Measurements from ENCODE around the gene NXT2. TPM values are rescaled to one million over a fixed set of nuclear protein-coding genes. Genes with fewer than 3 reads are reported as not detected.
"Not testable (repeated sequence)": the region's sequence is repeated elsewhere in the genome, so short reads cannot be mapped to it uniquely, and the experiment has no call there.

NXT2 gene
- total and polyA plus RNA-seq, 5 donors from 2014 or later, result 7.4 to 18.0 (median 16.9) TPM

DNA sequence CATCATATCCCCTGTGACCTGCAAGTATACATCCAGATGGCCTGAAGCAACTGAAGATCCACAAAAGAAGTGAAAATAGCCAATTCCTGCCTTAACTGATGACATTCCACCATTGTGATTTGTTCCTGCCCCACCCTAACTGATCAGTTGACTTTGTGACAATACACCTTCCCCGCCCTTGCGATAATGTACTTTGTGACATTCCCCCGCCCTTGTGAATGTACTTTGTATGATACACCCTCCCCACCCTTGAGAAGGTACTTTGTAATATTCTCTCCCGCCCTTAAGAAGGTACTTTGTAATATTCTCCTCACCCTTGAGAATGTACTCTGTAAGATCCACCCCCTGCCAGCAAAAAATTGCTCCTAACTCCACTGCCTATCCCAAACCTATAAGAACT is 39.4 kb downstream of the NXT2 start:
- not testable (repeated sequence) for H3K4me1 ChIP-seq (ENCODE audit: control insufficient read depth, insufficient read depth, low read length, poor library complexity, severe bottlenecking); H3K4me3 Mint-ChIP-seq; H3K27me3 ChIP-seq (ENCODE audit: control insufficient read depth, insufficient read depth, low read length); H3K36me3 ChIP-seq (ENCODE audit: control insufficient read depth, insufficient read depth, low read length); H3K27ac ChIP-seq (ENCODE audit: insufficient read depth, low read length, poor library complexity, severe bottlenecking); H3K27me3 Mint-ChIP-seq; DNase-seq; H3K4me3 ChIP-seq (ENCODE audit: low read depth, low read length); ATAC-seq (ENCODE audit: low read depth in 2 of 2); H3K27ac Mint-ChIP-seq; H3K36me3 Mint-ChIP-seq; H3K4me1 Mint-ChIP-seq; H3K9me3 Mint-ChIP-seq; H3K9me3 ChIP-seq (ENCODE audit: control insufficient read depth in 2 of 2, low read length in 2 of 2)

DNA sequence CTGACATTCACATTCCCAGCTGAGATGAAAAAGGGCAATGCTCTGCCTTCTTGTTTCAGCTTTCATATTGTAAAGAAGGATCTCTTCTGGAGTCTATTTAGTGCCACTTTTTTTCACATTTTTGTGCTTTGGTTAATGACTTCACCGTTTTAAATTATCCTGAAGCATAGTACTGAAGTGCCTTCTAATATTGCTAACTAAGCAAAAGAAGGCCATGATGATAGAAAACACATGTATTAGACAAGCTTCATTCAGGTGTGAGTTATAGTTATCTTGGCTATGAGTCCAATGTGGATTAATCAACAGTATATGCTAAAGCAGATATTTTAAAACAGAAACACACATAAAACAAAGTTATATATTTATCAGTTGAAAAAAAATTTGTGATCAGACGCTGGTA is 40.4 kb downstream of the NXT2 start:
- DNase-seq, result no peak
- peaks cover 2% of the 10 kb centered on the region for H3K27me3 ChIP-seq (ENCODE audit: control insufficient read depth, insufficient read depth, low read length)
- H3K4me3 ChIP-seq (ENCODE audit: low read depth, low read length), result no peak overlapping the region
- H3K9me3 Mint-ChIP-seq, result peaks cover 0 to 5% (median 0%) of the 10 kb centered on the region in 7 donors
- no peaks in the 10 kb centered on the region for H3K36me3 ChIP-seq (ENCODE audit: control insufficient read depth, insufficient read depth, low read length)
- H3K36me3 Mint-ChIP-seq, result no peaks in the 10 kb centered on the region
- no peaks in the 10 kb centered on the region for H3K9me3 ChIP-seq (ENCODE audit: control insufficient read depth in 2 of 2, low read length in 2 of 2)
- ATAC-seq (ENCODE audit: low read depth in 2 of 2), result no peak
- no peak overlapping the region for H3K27ac ChIP-seq (ENCODE audit: insufficient read depth, low read length, poor library complexity, severe bottlenecking)
- H3K4me1 ChIP-seq (ENCODE audit: control insufficient read depth, insufficient read depth, low read length, poor library complexity, severe bottlenecking), result no peaks in the 10 kb centered on the region
- no peak overlapping the region for H3K27ac Mint-ChIP-seq
- no peaks in the 10 kb centered on the region for H3K4me1 Mint-ChIP-seq
- no peak overlapping the region for H3K4me3 Mint-ChIP-seq
- H3K27me3 Mint-ChIP-seq, result peaks cover 7% of the 10 kb centered on the region

DNA sequence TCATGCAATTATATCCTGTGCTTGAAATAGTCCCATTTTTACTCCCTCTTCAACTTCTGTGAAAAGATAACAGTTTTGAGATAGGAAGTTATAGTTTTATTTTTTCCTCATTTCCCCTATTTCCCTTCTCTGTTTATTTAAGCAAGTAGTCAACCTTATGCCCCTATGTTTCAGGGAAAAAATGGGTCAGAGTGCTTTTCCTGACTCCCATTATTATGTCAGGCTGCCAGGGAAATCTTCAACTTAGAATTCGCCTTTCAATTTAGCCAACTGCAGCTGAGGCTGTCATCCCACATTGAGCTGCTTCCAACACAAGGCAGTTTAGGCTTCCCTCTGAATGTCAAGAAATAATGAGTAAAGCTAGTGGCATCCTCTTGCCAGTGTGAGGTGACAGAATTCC is 42.3 kb downstream of the NXT2 start:
- Mint-ChIP-seq H3K27ac (no peak overlapping the region), H3K4me1 (no peaks in the 10 kb centered on the region), H3K27me3 (peaks cover 7% of the 10 kb centered on the region), H3K9me3 (peaks cover 0 to 5% (median 0%) of the 10 kb centered on the region in 7 donors), H3K36me3 (no peaks in the 10 kb centered on the region), H3K4me3 (no peak overlapping the region)
- Histone ChIP-seq H3K27me3 (ENCODE audit: control insufficient read depth, insufficient read depth, low read length) (peaks cover 2% of the 10 kb centered on the region), H3K4me3 (ENCODE audit: low read depth, low read length) (no peak overlapping the region), H3K36me3 (ENCODE audit: control insufficient read depth, insufficient read depth, low read length) (no peaks in the 10 kb centered on the region), H3K27ac (ENCODE audit: insufficient read depth, low read length, poor library complexity, severe bottlenecking) (no peak overlapping the region), H3K9me3 (ENCODE audit: control insufficient read depth in 2 of 2, low read length in 2 of 2) (no peaks in the 10 kb centered on the region), H3K4me1 (ENCODE audit: control insufficient read depth, insufficient read depth, low read length, poor library complexity, severe bottlenecking) (no peaks in the 10 kb centered on the region)
- DNase-seq (no peak), ATAC-seq (ENCODE audit: low read depth in 2 of 2) (no peak)

DNA sequence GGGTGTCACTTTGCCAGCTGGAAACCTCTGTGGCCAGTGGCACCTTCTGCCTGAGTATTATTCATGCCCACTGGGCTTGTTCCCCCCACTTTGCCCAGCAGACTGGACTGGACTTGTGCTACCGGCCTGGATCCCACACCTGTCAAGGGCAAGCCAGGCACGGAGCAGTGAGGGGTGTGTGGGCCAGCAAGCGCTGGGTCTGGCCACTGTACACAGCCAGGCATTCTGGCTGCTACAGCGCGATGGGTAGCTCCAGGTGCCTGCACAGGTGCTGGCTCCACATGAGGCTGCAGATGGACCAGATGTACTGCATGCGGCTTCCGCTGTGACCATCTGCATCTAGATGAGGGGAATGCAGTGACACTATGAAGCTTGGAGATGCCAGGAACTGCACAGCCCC is 48.8 kb downstream of the NXT2 start:
- Mint-ChIP-seq H3K4me1 (no peaks in the 10 kb centered on the region), H3K4me3 (no peak overlapping the region), H3K9me3 (no peaks in the 10 kb centered on the region), H3K27ac (no peak overlapping the region), H3K36me3 (no peaks in the 10 kb centered on the region), H3K27me3 (no peaks in the 10 kb centered on the region)
- ATAC-seq (ENCODE audit: low read depth in 2 of 2), result no peak
- Histone ChIP-seq H3K36me3 (ENCODE audit: control insufficient read depth, insufficient read depth, low read length) (no peaks in the 10 kb centered on the region), H3K4me1 (ENCODE audit: control insufficient read depth, insufficient read depth, low read length, poor library complexity, severe bottlenecking) (no peaks in the 10 kb centered on the region), H3K9me3 (ENCODE audit: control insufficient read depth in 2 of 2, low read length in 2 of 2) (no peaks in the 10 kb centered on the region), H3K27me3 (ENCODE audit: control insufficient read depth, insufficient read depth, low read length) (peaks cover 2% of the 10 kb centered on the region), H3K27ac (ENCODE audit: insufficient read depth, low read length, poor library complexity, severe bottlenecking) (no peak overlapping the region), H3K4me3 (ENCODE audit: low read depth, low read length) (no peak overlapping the region)
- DNase-seq, result no peak

DNA sequence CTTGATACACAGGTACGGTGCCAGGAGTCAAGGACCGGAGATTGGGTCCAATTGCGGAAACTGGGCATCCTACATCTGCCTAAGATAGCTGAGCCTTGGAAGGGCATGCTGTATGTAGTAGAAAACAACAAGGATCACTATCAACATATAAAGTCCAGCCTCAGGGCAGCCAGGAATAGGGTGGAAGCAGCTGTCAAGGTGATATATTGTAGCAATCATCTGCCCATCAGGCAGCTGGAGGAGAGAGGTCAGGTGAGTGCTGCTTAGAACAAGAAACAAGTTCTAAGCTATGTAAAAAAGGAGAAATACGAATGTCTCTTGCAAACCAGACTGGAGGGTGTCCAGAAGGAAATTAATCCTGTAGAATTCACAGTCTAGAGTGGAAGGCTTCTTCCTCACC is 53.5 kb downstream of the NXT2 start:
- no peaks in the 10 kb centered on the region for H3K4me1 Mint-ChIP-seq
- no peak overlapping the region for H3K27ac ChIP-seq (ENCODE audit: insufficient read depth, low read length, poor library complexity, severe bottlenecking)
- no peak overlapping the region for H3K4me3 Mint-ChIP-seq
- H3K4me3 ChIP-seq (ENCODE audit: low read depth, low read length), result no peak overlapping the region
- H3K36me3 ChIP-seq (ENCODE audit: control insufficient read depth, insufficient read depth, low read length), result no peaks in the 10 kb centered on the region
- H3K9me3 ChIP-seq (ENCODE audit: control insufficient read depth in 2 of 2, low read length in 2 of 2), result no peaks in the 10 kb centered on the region
- peaks cover 5% of the 10 kb centered on the region for H3K27me3 Mint-ChIP-seq
- H3K9me3 Mint-ChIP-seq, result no peaks in the 10 kb centered on the region
- ATAC-seq (ENCODE audit: low read depth in 2 of 2), result no peak
- no peaks in the 10 kb centered on the region for H3K36me3 Mint-ChIP-seq
- no peaks in the 10 kb centered on the region for H3K4me1 ChIP-seq (ENCODE audit: control insufficient read depth, insufficient read depth, low read length, poor library complexity, severe bottlenecking)
- no peaks in the 10 kb centered on the region for H3K27me3 ChIP-seq (ENCODE audit: control insufficient read depth, insufficient read depth, low read length)
- H3K27ac Mint-ChIP-seq, result no peak overlapping the region
- no peak for DNase-seq

Other genes starting within 250 kb of the NXT2 start
- gene GUCY2F, start 54.8 kb upstream of the NXT2 start, total RNA-seq, result not detected
- gene GUCY2F, start 54.8 kb upstream of the NXT2 start, polyA plus RNA-seq, result not detected
- not detected for gene KCNE5, start 88.3 kb downstream of the NXT2 start, total RNA-seq
- gene KCNE5, start 88.3 kb downstream of the NXT2 start, polyA plus RNA-seq, result not detected
- gene ACSL4, start 196.4 kb downstream of the NXT2 start, total RNA-seq, result 32.2 TPM
- 10 to 100 TPM; 13.4 to 19.5 (median 15.3) TPM for gene ACSL4, start 196.4 kb downstream of the NXT2 start, polyA plus RNA-seq

Data from CD4-positive, CD25-positive, alpha-beta regulatory T cell (primary cell).